ENCODE results near the gene SYP.

SYP gene

GRCh38 chrX:49190821-49191573 is 9.0 kb downstream of the SYP start (continued):
- TF ChIP-seq MEIS1 (CRISPR knock-in tag; IDR thresholded peaks at IDR 0.05; ENCODE audit: borderline replicate concordance) (no peak), ZSCAN4 (tag by site-specific recombination; IDR thresholded peaks at IDR 0.05) (no peak), ZNF404 (tag by site-specific recombination; IDR thresholded peaks at IDR 0.05) (no peak), ZNF623 (tag by site-specific recombination; IDR thresholded peaks at IDR 0.05) (0 out of 2 replicates have a peak, but pooled peaks have one; percentile 27), PATZ1 (tag by site-specific recombination; IDR thresholded peaks at IDR 0.05) (peak; percentile 85), ZNF692 (tag by site-specific recombination; IDR thresholded peaks at IDR 0.05) (no peak), ZNF501 (tag by site-specific recombination; IDR thresholded peaks at IDR 0.05) (no peak; the same call in 1 of the 2 replicates), ZNF621 (tag by site-specific recombination; IDR thresholded peaks at IDR 0.05) (no peak), AEBP2 (tag by site-specific recombination; IDR thresholded peaks at IDR 0.05; ENCODE audit: borderline replicate concordance) (no peak), ZNF169 (tag by site-specific recombination; IDR thresholded peaks at IDR 0.05) (no peak), ZNF416 (tag by site-specific recombination; IDR thresholded peaks at IDR 0.05) (no peak), SETDB1 (IDR thresholded peaks at IDR 0.05; ENCODE audit: insufficient read length, low read length) (no peak), EGR2 (tag by site-specific recombination; IDR thresholded peaks at IDR 0.05; ENCODE audit: low read depth) (no peak), SALL2 (tag by site-specific recombination; IDR thresholded peaks at IDR 0.05; ENCODE audit: borderline replicate concordance) (no peak), ZNF362 (tag by site-specific recombination; IDR thresholded peaks at IDR 0.05) (peak; percentile 88), ZFP41 (tag by site-specific recombination; IDR thresholded peaks at IDR 0.05; ENCODE audit: borderline replicate concordance) (no peak), KLF10 (tag by site-specific recombination; IDR thresholded peaks at IDR 0.05) (peak; percentile 95), PRDM4 (tag by site-specific recombination; IDR thresholded peaks at IDR 0.05) (no peak), SCRT2 (tag by site-specific recombination; IDR thresholded peaks at IDR 0.05) (no peak), ZNF24 (tag by site-specific recombination; IDR thresholded peaks at IDR 0.05) (0 out of 2 replicates have a peak, but pooled peaks have one; percentile 39), ZNF274 (IDR thresholded peaks at IDR 0.05; ENCODE audit: low read length) (no peak), ZNF274 (tag by site-specific recombination; IDR thresholded peaks at IDR 0.05; ENCODE audit: borderline replicate concordance) (no peak), ZNF148 (tag by site-specific recombination; IDR thresholded peaks at IDR 0.05; ENCODE audit: borderline replicate concordance) (no peak), ZNF585B (tag by site-specific recombination; IDR thresholded peaks at IDR 0.05) (no peak), ZNF521 (tag by site-specific recombination; IDR thresholded peaks at IDR 0.05) (no peak)
